HS-5 (cell line): ENCODE measurements around the gene TMEM184A.

ENCODE experiments used
- DNase-seq: peaks from one replicate; pipeline ENCODE4 v3.0.0-alpha.2; 2012; ENCODE audit warnings: low read depth

TMEM184A gene

GRCh38 chr7:1555813-1556543 lies at the start of gene TMEM184A:
TMEM184A (minus strand) TSS chr7:1556205; CDS start chr7:1555484, 721 bp downstream.
- no peak for DNase-seq

- DNase-seq = no peak
Observed at GRCh38 chr7:1604383-1604782, 48.4 kb upstream of the TMEM184A start.

GRCh38 chr7:1603346-1604225 lies 47.6 kb upstream of the TMEM184A start:
- DNase-seq = no peak

GRCh38 chr7:1602386-1602785 lies 46.4 kb upstream of the TMEM184A start:
- DNase-seq = no peak

GRCh38 chr7:1601956-1602355 lies 46.0 kb upstream of the TMEM184A start:
- DNase-seq = no peak

- DNase-seq = no peak
Observed at GRCh38 chr7:1599640-1600395, 43.8 kb upstream of the TMEM184A start.

GRCh38 chr7:1598961-1599639 lies 43.1 kb upstream of the TMEM184A start:
- no peak for DNase-seq

GRCh38 chr7:1598286-1598685 lies 42.3 kb upstream of the TMEM184A start:
- no peak for DNase-seq

- no peak for DNase-seq
Observed at GRCh38 chr7:1597791-1598190, 41.8 kb upstream of the TMEM184A start.

- no peak for DNase-seq
Observed at GRCh38 chr7:1597066-1597760, 41.2 kb upstream of the TMEM184A start.

- no peak for DNase-seq
Observed at GRCh38 chr7:1596181-1597043, 40.4 kb upstream of the TMEM184A start.

GRCh38 chr7:1595636-1596035 lies 39.6 kb upstream of the TMEM184A start:
- no peak for DNase-seq

- DNase-seq = no peak
Observed at GRCh38 chr7:1595027-1595426, 39.0 kb upstream of the TMEM184A start.

- no peak for DNase-seq
Observed at GRCh38 chr7:1593904-1594421, 38.0 kb upstream of the TMEM184A start.

- no peak for DNase-seq
Observed at GRCh38 chr7:1593091-1593866, 37.3 kb upstream of the TMEM184A start.

- DNase-seq = no peak
Observed at GRCh38 chr7:1592299-1592871, 36.4 kb upstream of the TMEM184A start.

- no peak for DNase-seq
Observed at GRCh38 chr7:1591876-1592275, 35.9 kb upstream of the TMEM184A start.

- no peak for DNase-seq
Observed at GRCh38 chr7:1591396-1591795, 35.4 kb upstream of the TMEM184A start.

- no peak for DNase-seq
Observed at GRCh38 chr7:1590887-1591286, 34.9 kb upstream of the TMEM184A start.
